GM23248 (cell line): ENCODE data around the gene CKS1B. TPM values are rescaled to one million over a fixed set of nuclear protein-coding genes. Genes with fewer than 3 reads are reported as not detected.
A peak's percentile ranks its signal among the peaks of the same experiment; 100 is the strongest.

Source experiments
- DNase-seq: peaks from one replicate; pipeline ENCODE4 v3.0.0-alpha.2; 2015
- H2AFZ ChIP-seq: fragments of 200-600 bp; sonication (generic); 2 replicates; pipeline ENCODE4 v1.6.1; 2016; ENCODE audit warnings: antibody characterized with exemption
- H3F3A ChIP-seq: fragments of 200-600 bp; sonication (generic); 2 replicates; pipeline ENCODE4 v1.6.1; 2016; ENCODE audit warnings: mild to moderate bottlenecking, antibody characterized with exemption, mixed run types; ENCODE audit not compliant: insufficient read depth
- H3K27ac ChIP-seq: fragments of 200-600 bp; sonication (generic); 2 replicates; pipeline ENCODE4 v1.5.1; 2016; ENCODE audit warnings: mild to moderate bottlenecking
- H3K27me3 ChIP-seq: fragments of 200-600 bp; sonication (generic); replicated peaks from 2 replicates; pipeline ENCODE4 v1.6.1; 2016; ENCODE audit warnings: mild to moderate bottlenecking; ENCODE audit not compliant: insufficient read depth
- H3K36me3 ChIP-seq: fragments of 200-600 bp; sonication (generic); 2 replicates; pipeline ENCODE4 v1.6.1; 2016; ENCODE audit warnings: low read depth, mild to moderate bottlenecking
- H3K4me1 ChIP-seq: fragments of 200-600 bp; sonication (generic); 2 replicates; pipeline ENCODE4 v1.6.1; 2016; ENCODE audit warnings: mild to moderate bottlenecking; ENCODE audit not compliant: insufficient read depth
- H3K4me2 ChIP-seq: fragments of 200-600 bp; sonication (generic); one replicate; pipeline ENCODE4 v1.6.1; 2016; ENCODE audit warnings: mild to moderate bottlenecking; ENCODE audit not compliant: unreplicated experiment
- H3K4me3 ChIP-seq: fragments of 200-600 bp; sonication (generic); 2 replicates; pipeline ENCODE4 v1.5.1; 2016; ENCODE audit warnings: mild to moderate bottlenecking
- H3K79me2 ChIP-seq: fragments of 200-600 bp; sonication (generic); 2 replicates; pipeline ENCODE4 v1.6.1; 2016; ENCODE audit warnings: mild to moderate bottlenecking; ENCODE audit not compliant: insufficient read depth
- H3K9ac ChIP-seq: fragments of 200-600 bp; sonication (generic); 2 replicates; pipeline ENCODE4 v1.6.1; 2016; ENCODE audit warnings: mild to moderate bottlenecking
- H3K9me2 ChIP-seq: fragments of 200-600 bp; sonication (generic); 2 replicates; pipeline ENCODE4 v1.6.1; 2016; ENCODE audit warnings: mixed run types, mild to moderate bottlenecking, moderate library complexity; ENCODE audit not compliant: insufficient read depth
- H3K9me3 ChIP-seq: fragments of 200-600 bp; sonication (generic); one replicate; pipeline ENCODE4 v1.6.1; 2017; ENCODE audit warnings: low read depth
- H4K20me1 ChIP-seq: fragments of 200-600 bp; sonication (generic); 2 replicates; pipeline ENCODE4 v1.6.0; 2016; ENCODE audit not compliant: insufficient read depth
- EZH2 ChIP-seq: fragments of 200-600 bp; sonication (generic); IDR thresholded peaks from 2 replicates; pipeline ENCODE4 v1.6.1; 2018; ENCODE audit warnings: antibody characterized with exemption, mild to moderate bottlenecking; ENCODE audit not compliant: insufficient read depth, poor library complexity, severe bottlenecking
- EZH2phosphoT487 ChIP-seq: fragments of 200-600 bp; sonication (generic); IDR thresholded peaks from 2 replicates; pipeline ENCODE4 v1.6.1; 2018; ENCODE audit warnings: antibody characterized with exemption, moderate library complexity, mild to moderate bottlenecking, low read depth; ENCODE audit not compliant: insufficient read depth
- WGBS, 2 experiments: methylation state at CpG; one replicate each; pipeline ENCODE4 v1.1.6; 2015 to 2017; ENCODE audit warnings: low lambda C conversion rate in 2 of 2, low coverage in 1 of 2; ENCODE audit errors: missing lambda C conversion rate in 2 of 2; 5-methylcytosine and 5-hydroxymethylcytosine counted together
- in situ Hi-C: fragments of 300-500 bp; cut with MboI; formaldehyde crosslinking; loops from 2 replicates; pipeline ENCODE4 v1.15.0; 2020
- polyA plus RNA-seq: library from polyadenylated mRNA; unstranded; fragments of >200 nt; fragmentation: Nextera tagmentation; extraction: Ambion mirVana; gene quantifications from 2 replicates; pipeline ENCODE4 v1.2.1, GENCODE V29; 2016
- total RNA-seq: library from RNA; depleted of rRNA; stranded (reverse); fragments of >200 nt; shearing (Covaris generic); gene quantifications from 2 replicates; pipeline ENCODE4 v1.2.3, GENCODE V29; 2014

Gene CKS1B
- total and polyA plus RNA-seq, 2 experiments from 2014 or later, result 45.6 to 119 TPM

- Histone ChIP-seq H3K9me3 (no peaks in the 10 kb centered on the region), H3K4me3 (no peak overlapping the region), H3K9me2 (no peaks in the 10 kb centered on the region), H3K27me3 (no peaks in the 10 kb centered on the region), H3K27ac (no peak overlapping the region), H3K36me3 (no peaks in the 10 kb centered on the region), H2AFZ (no peak overlapping the region), H4K20me1 (no peaks in the 10 kb centered on the region), H3K79me2 (peaks cover 10% of the 10 kb centered on the region; the same call in 1 of the 2 replicates), H3K9ac (no peak overlapping the region), H3K4me1 (peaks cover 14% of the 10 kb centered on the region), H3F3A (peaks cover 16% of the 10 kb centered on the region), H3K4me2 (no peak overlapping the region)
- no peak for DNase-seq
- in situ Hi-C loops, result no loop called here
- TF ChIP-seq EZH2 (no peak), EZH2phosphoT487 (no peak)
- 94 to 99% methylated on average over 5 of the region's 5 CpGs for WGBS, 2 experiments
Observed at GRCh38 chr1:154934358-154934948, 40.0 kb upstream of the CKS1B start.

- Histone ChIP-seq H4K20me1 (no peaks in the 10 kb centered on the region), H3F3A (peaks cover 16% of the 10 kb centered on the region), H3K36me3 (no peaks in the 10 kb centered on the region), H3K9ac (peak overlapping the region; percentile 95), H2AFZ (peak overlapping the region; percentile 89), H3K27me3 (no peaks in the 10 kb centered on the region), H3K9me2 (no peaks in the 10 kb centered on the region), H3K4me1 (peaks cover 14% of the 10 kb centered on the region), H3K79me2 (peaks cover 10% of the 10 kb centered on the region; the same call in 1 of the 2 replicates), H3K4me2 (peak overlapping the region; percentile 95), H3K9me3 (no peaks in the 10 kb centered on the region), H3K4me3 (peak overlapping the region; percentile 79), H3K27ac (peak overlapping the region; percentile 95)
- DNase-seq, result no peak
- WGBS, 2 experiments, result 35 to 45% methylated on average over 27 of the region's 27 CpGs
- no peak for TF ChIP-seq EZH2phosphoT487
- TF ChIP-seq EZH2, result no peak
- in situ Hi-C loops, result no loop called here
Observed at GRCh38 chr1:154935749-154936554, 38.5 kb upstream of the CKS1B start.

GRCh38 chr1:154936555-154937084 is 37.9 kb upstream of the CKS1B start, which contains the start of gene PMVK:
TSS of gene PMVK (minus strand) at chr1:154936719. CDS start at chr1:154936685, 34 bp downstream.
- WGBS, 2 experiments, result 1% methylated on average over 43 to 44 of the region's 45 CpGs
- no peaks in the 10 kb centered on the region for H3K27me3 ChIP-seq
- no peak for TF ChIP-seq EZH2
- TF ChIP-seq EZH2phosphoT487, result no peak
- H2AFZ ChIP-seq, result peak within 1 kb of the TSS; percentile 89
- no peaks in the 10 kb centered on the region for H4K20me1 ChIP-seq
- peak within 1 kb of the TSS; percentile 95 for H3K4me2 ChIP-seq
- H3K9me3 ChIP-seq, result no peaks in the 10 kb centered on the region
- H3K4me1 ChIP-seq, result peaks cover 14% of the 10 kb centered on the region
- peak within 1 kb of the TSS; percentile 95 for H3K27ac ChIP-seq
- in situ Hi-C loops, result no loop called here
- peak; percentile 98 for DNase-seq
- H3K9me2 ChIP-seq, result no peaks in the 10 kb centered on the region
- H3K36me3 ChIP-seq, result no peaks in the 10 kb centered on the region
- peaks cover 10% of the 10 kb centered on the region; the same call in 1 of the 2 replicates for H3K79me2 ChIP-seq
- H3K9ac ChIP-seq, result peak within 1 kb of the TSS; percentile 95
- peaks cover 16% of the 10 kb centered on the region for H3F3A ChIP-seq
- peak within 1 kb of the TSS; percentile 79 for H3K4me3 ChIP-seq
